Muscle layer of colon (tissue), 2 donors: Measurements from ENCODE around the gene KIF1C.

ENCODE experiments used
- H3K27ac ChIP-seq: one replicate; pipeline ENCODE4 v1.7.0; 2013; ENCODE audit warnings: low read depth, mild to moderate bottlenecking, low read length, moderate library complexity
- H3K27me3 ChIP-seq, 2 donors: one replicate each; pipeline ENCODE4 v1.7.0; 2013; ENCODE audit warnings: low read length in 2 of 2, mild to moderate bottlenecking in 2 of 2; ENCODE audit not compliant: insufficient read depth in 2 of 2, control insufficient read depth in 1 of 2
- H3K36me3 ChIP-seq: one replicate; pipeline ENCODE4 v1.7.0; 2013; ENCODE audit warnings: mild to moderate bottlenecking, low read length; ENCODE audit not compliant: insufficient read depth
- H3K4me1 ChIP-seq: one replicate; pipeline ENCODE4 v1.7.0; 2013; ENCODE audit warnings: mild to moderate bottlenecking, low read length; ENCODE audit not compliant: insufficient read depth
- H3K4me3 ChIP-seq, 2 donors: one replicate each; pipeline ENCODE4 v1.7.0; 2013; ENCODE audit warnings: low read length in 2 of 2, low read depth in 1 of 2, mild to moderate bottlenecking in 1 of 2, moderate library complexity in 1 of 2
- H3K9ac ChIP-seq: one replicate; pipeline ENCODE4 v1.7.0; 2013; ENCODE audit warnings: low read length
- H3K9me3 ChIP-seq: one replicate; pipeline ENCODE4 v1.7.0; 2013; ENCODE audit warnings: mild to moderate bottlenecking, low read length
- donor health status: abdominal sarcoma.
- donor health status: Adenocarcinoma of cecum.

KIF1C gene

DNA sequence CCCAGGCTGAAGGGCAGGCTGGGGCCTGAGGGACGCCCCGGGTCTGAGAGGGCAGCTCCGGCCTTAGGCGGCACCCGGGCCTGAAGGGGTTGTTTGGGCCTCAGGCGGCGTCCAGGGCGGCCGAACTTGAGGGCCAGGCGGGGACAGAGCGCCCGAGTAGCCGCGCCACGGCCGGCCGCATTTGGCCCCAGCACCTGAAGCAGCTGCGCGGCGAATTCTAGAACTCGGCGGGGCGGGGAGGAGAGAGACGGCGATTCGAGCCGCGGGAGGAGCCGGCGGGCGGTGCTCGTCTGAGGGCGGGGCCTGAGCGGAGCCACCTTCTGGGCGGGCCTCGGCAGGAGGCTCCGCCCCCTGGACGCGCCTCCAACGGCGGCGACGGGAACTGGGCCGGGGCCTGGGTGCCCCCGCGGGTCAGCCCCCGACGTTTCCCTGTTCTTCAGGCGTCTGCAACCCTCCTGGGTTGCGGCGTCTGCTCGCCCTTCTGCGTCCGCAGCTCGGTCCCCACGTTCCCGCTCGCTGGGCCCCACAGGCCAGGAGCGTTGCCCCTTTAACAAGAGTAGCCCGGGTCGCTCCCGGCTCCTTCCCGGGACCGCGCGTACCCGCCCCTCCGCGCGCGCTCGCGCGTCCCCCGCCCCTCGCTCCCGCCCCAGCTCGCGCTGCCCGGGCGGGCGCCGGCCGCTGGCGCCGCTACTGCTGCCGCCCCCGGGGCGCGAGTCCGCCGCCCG is at the start of gene KIF1C, which contains the start of gene INCA1:
Gene KIF1C (plus strand): TSS at position 649 of the 725 bp plus-strand sequence. CDS start 2,297 bp downstream, outside the sequence.
Gene INCA1 (minus strand): TSS at position 221 of the 725 bp plus-strand sequence. CDS start 3,085 bp downstream, outside the sequence.
- Histone ChIP-seq H3K9ac (peak within 1 kb of the TSS; percentile 78), H3K36me3 (peaks cover 19% of the 10 kb centered on the region), H3K9me3 (no peaks in the 10 kb centered on the region), H3K4me1 (peaks cover 23% of the 10 kb centered on the region), H3K27ac (peak within 1 kb of the TSS; percentile 93), H3K27me3 (no peaks in the 10 kb centered on the region), H3K4me3 (peak within 1 kb of the TSS; percentile 63 to 96)

DNA sequence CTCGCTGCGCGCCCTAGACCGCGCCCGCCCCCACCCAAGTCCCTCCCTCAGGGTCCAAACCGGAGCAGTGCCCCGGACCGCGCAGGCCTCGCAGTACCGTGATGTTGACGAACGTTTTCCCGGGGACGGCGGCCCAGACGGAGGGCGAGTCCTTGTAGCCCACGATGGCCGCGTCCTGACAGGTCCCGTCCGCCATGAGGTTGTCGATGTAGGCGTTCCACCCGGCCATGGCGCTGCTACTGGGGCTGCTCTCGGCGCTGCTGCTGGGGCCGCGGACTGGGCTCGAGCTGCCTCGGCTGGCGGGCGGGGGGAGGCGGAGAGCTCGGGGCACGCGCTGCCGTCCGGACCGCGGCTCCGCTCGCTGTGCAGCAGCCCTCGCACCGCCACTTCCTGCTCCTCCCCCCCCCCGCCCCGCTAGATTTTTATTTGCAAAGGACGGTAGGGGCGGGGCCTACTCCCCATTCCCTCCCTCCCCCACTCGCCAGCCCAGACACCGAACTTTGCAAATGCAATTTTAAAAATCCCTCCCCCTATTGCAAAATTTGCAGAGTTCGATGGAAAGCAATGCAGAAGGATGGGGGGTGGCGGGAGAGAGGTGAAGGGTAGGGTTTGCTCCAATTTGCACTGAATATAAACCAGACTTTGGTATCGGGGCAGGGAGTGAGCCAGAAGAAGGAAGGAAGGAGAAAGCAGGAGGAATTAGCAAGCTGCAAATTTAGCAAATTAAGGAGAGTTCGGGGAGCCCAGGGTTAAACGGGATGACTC is 49.4 kb upstream of the KIF1C start, which contains the start of gene PFN1:
Gene PFN1 (minus strand): TSS at position 365 of the 765 bp plus-strand sequence. CDS start 136 bp downstream, at position 229.
- no peaks in the 10 kb centered on the region for H3K9me3 ChIP-seq
- peaks cover 35% of the 10 kb centered on the region for H3K36me3 ChIP-seq
- peak within 1 kb of the TSS; percentile 100 for H3K27ac ChIP-seq
- H3K27me3 ChIP-seq, result no peaks in the 10 kb centered on the region
- peak within 1 kb of the TSS; percentile 72 to 95 for H3K4me3 ChIP-seq
- peak within 1 kb of the TSS; percentile 86 for H3K9ac ChIP-seq
- peaks cover 48% of the 10 kb centered on the region for H3K4me1 ChIP-seq

DNA sequence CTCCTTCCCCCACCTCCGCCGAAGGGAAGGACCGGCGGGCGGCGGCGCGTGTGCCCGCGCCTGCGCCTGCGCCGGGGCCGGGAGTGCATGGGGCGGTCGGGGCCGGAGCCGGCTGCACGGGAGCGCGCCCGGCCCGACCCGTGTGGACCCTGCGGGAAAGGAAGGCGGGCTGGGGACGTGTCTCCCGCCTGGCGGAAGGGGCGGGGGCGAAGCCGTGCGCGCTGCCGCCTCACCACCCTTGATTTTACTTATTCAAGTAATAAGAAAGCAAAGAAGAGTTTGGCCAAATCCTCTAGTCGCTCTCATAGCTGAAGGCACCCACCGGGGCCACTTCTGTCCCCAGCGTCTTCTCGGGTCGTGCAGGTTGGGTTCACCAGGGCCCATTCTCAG is 48.8 kb upstream of the KIF1C start:
- Histone ChIP-seq H3K9me3 (no peaks in the 10 kb centered on the region), H3K36me3 (peaks cover 29% of the 10 kb centered on the region), H3K27me3 (no peaks in the 10 kb centered on the region), H3K4me3 (peak overlapping the region; percentile 72 to 95), H3K4me1 (peaks cover 42% of the 10 kb centered on the region), H3K27ac (peak overlapping the region; percentile 98), H3K9ac (peak overlapping the region; percentile 53)

DNA sequence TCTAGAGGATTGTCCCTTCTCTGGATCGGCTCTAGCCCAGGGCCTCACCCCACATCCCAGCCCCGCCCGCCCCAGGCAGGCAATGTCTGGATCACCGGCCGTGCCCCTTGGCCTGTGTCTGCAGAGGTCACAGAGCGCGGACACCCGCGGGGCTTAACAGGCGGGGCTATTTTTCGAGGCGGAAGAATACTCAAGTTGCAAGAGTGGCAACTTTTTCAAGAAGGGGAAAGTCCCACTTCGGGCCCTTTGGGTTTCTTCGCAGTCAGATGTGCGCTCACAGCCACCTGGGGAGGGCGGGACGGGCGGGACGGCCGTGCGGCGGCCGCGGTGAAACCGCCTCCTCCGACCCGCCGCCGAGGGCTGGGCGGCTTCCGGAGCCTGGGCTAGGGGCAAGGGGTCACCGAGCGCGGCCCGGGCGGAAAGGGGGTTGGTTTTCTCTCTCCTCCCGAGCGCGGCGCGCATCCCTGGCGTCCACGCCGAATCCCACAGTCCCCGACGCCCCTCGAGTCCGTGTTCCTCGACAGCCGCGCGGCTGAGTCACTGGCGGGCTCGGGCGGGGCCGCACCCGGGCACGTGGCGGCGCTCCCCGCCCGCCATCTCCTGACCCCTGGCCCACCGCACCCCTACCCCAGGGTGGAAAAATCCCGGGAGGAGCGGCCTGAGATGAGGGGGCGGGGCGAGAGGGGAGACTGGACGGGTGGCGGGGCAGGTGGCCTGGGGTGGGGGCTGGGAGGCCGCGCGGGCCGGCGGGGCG is 48.3 kb upstream of the KIF1C start:
- Histone ChIP-seq H3K36me3 (peaks cover 23% of the 10 kb centered on the region), H3K27ac (peak overlapping the region; percentile 98), H3K9me3 (no peaks in the 10 kb centered on the region), H3K27me3 (no peaks in the 10 kb centered on the region), H3K4me3 (peak overlapping the region; percentile 72 to 95), H3K9ac (peak overlapping the region; percentile 53), H3K4me1 (peaks cover 37% of the 10 kb centered on the region)

DNA sequence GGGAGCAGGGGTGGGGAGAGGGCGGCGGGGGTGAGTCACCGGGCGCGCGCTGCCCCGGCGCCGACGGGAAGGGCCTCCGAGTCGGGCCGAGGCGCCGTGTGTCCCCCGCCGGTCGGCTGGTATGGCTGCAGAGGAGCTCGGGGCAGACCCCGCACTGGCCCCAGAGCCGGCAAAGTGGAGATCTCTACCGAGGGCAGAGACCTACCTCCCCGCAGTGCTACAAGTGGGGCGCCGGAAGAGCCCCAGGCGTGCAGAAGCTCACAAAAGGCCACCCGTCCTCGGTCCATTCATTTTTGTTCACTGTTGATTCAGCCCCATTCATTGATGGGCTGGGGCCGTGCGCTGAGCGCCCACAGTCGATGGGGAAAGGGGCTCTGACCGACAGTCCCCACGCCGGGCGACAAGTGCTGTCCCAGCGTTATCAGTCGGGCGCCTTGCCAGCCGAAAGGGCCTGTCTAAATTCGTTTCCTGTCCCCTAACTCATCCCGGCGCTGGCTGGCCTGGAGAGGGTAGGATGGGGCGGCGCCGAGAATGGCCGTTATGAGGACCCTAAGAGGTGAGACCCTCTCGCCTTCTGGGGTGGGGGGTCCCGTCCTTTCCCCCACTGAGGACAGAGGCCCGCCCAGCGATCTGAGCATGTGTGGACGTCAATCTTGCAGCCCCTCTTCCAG is 47.5 kb upstream of the KIF1C start:
- Histone ChIP-seq H3K9ac (peak overlapping the region; percentile 21), H3K9me3 (no peaks in the 10 kb centered on the region), H3K4me1 (peaks cover 29% of the 10 kb centered on the region), H3K36me3 (peaks cover 16% of the 10 kb centered on the region), H3K27me3 (no peaks in the 10 kb centered on the region), H3K4me3 (peak overlapping the region; percentile 23 to 57), H3K27ac (peak overlapping the region; percentile 72)

DNA sequence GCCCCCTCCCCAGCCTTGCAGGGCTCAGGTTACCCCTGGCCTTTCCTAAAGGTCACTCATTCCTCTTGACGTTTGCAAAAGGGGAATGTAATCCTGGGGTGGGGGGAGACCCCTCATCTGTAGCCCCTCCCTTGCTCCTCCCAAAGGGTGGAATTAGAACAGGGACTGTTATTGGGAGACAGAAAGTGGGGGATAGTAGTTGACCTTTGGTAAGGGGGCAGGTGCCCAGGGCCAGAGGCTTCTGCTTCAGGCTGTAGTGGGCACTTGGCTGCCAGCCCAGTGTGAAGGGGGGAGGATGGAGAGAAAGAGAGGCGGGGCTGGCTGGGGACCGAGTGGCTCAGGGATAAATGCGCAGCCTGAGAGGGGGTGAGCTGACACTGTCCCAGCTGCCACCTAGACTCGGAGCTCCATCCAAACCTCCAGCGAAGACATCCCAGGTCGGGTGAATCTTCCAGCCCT is 47.0 kb upstream of the KIF1C start, which contains the start of gene ENO3:
Gene ENO3 (plus strand): TSS at position 374 of the 459 bp plus-strand sequence. CDS start 711 bp downstream, outside the sequence.
- peaks cover 24% of the 10 kb centered on the region for H3K4me1 ChIP-seq
- H3K27me3 ChIP-seq, result no peaks in the 10 kb centered on the region
- peak within 1 kb of the TSS; percentile 72 for H3K27ac ChIP-seq
- no peaks in the 10 kb centered on the region for H3K9me3 ChIP-seq
- peaks cover 10% of the 10 kb centered on the region for H3K36me3 ChIP-seq
- H3K9ac ChIP-seq, result peak within 1 kb of the TSS; percentile 21
- peak within 1 kb of the TSS; percentile 23 to 57 for H3K4me3 ChIP-seq

DNA sequence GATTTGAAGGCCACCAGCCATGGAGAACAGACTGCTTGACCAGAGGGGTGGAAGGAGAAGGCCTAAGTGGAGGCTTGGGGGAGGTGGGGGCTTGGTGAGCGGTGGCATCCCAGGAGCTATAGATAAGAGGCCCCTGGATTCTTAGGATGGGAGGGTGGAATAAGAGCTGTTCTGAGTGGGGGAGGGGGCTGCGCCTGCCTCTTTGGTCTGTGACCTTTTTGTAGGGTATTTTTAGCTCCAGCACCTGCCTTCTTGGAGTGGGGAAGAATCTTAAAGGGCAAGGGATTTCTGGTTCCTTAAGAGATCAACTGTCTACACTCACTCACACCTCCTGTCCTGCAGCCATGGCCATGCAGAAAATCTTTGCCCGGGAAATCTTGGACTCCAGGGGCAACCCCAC is 46.3 kb upstream of the KIF1C start:
- H3K4me3 ChIP-seq, result no peak overlapping the region
- peaks cover 4% of the 10 kb centered on the region for H3K36me3 ChIP-seq
- peak overlapping the region; percentile 72 for H3K27ac ChIP-seq
- H3K4me1 ChIP-seq, result peaks cover 17% of the 10 kb centered on the region
- H3K27me3 ChIP-seq, result no peaks in the 10 kb centered on the region
- H3K9me3 ChIP-seq, result no peaks in the 10 kb centered on the region
- no peak overlapping the region for H3K9ac ChIP-seq

DNA sequence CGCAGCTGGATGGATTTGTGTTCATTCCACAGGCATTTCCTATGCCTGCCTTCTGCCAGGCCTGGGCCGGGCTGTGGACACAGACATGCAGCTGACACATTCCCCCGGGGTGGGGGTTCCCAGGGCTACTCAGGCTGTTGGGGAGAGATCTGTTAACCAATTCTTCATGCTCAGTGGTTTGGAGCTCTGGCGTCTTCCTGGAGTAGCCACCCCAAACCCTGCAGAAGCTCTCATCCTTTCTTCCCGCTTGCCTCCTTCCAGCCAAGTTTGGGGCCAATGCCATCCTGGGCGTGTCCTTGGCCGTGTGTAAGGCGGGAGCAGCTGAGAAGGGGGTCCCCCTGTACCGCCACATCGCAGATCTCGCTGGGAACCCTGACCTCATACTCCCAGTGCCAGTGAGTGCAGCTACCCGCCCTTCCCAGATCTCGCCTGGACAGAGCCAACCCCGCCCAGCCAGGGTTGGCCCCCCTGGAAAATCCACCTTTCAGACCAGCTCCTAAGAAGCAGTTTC is 44.2 kb upstream of the KIF1C start:
- no peak overlapping the region for H3K9ac ChIP-seq
- no peak overlapping the region for H3K27ac ChIP-seq
- H3K9me3 ChIP-seq, result no peaks in the 10 kb centered on the region
- peaks cover 13% of the 10 kb centered on the region for H3K4me1 ChIP-seq
- H3K4me3 ChIP-seq, result no peak overlapping the region
- no peaks in the 10 kb centered on the region for H3K27me3 ChIP-seq
- peaks cover 6% of the 10 kb centered on the region for H3K36me3 ChIP-seq

DNA sequence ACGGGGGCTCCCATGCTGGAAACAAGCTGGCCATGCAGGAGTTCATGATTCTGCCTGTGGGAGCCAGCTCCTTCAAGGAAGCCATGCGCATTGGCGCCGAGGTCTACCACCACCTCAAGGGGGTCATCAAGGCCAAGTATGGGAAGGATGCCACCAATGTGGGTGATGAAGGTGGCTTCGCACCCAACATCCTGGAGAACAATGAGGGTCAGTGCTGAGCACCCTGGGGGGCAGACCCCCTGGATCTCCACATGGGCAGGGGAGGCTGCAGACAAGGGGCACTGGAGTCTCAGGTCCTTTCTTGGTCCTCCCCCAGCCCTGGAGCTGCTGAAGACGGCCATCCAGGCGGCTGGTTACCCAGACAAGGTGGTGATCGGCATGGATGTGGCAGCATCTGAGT is 42.7 kb upstream of the KIF1C start:
- Histone ChIP-seq H3K9me3 (no peaks in the 10 kb centered on the region), H3K36me3 (peaks cover 16% of the 10 kb centered on the region), H3K4me3 (no peak overlapping the region), H3K27me3 (no peaks in the 10 kb centered on the region), H3K27ac (no peak overlapping the region), H3K4me1 (peaks cover 13% of the 10 kb centered on the region), H3K9ac (no peak overlapping the region)

DNA sequence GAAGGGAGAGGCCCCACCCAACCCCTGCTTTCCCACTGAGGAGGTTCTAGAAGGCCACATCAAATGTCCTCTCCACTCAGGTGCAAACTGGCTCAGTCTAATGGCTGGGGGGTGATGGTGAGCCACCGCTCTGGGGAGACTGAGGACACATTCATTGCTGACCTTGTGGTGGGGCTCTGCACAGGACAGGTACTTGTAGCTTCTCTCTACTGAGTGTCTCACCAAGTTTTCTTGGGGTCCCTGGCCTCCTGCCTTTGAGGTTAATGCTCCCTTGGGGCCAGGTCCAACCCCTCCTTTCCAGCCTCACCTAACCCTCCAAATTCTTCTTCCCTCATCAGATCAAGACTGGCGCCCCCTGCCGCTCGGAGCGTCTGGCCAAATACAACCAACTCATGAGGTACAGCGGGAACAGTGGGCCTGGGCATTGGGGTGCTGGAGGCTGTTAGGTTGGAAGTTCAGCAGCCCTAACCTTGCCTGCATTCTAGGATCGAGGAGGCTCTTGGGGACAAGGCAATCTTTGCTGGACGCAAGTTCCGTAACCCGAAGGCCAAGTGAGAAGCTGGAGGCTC is 41.2 kb upstream of the KIF1C start:
- Histone ChIP-seq H3K9ac (no peak overlapping the region), H3K4me1 (no peaks in the 10 kb centered on the region), H3K4me3 (no peak overlapping the region), H3K9me3 (no peaks in the 10 kb centered on the region), H3K27ac (no peak overlapping the region), H3K27me3 (no peaks in the 10 kb centered on the region), H3K36me3 (peaks cover 26% of the 10 kb centered on the region)
